WTC11 (cell line): ENCODE measurements around the gene ARHGAP25. TPM values are rescaled to one million over a fixed set of nuclear protein-coding genes. Genes with fewer than 3 reads are reported as not detected.

Experiments
- ATAC-seq: fragments of 200-7000 bp; cut with Tn5 transposase; 2 replicates; pipeline ENCODE4 v1.10.0; 2021; ENCODE audit warnings: mild to moderate bottlenecking, moderate library complexity
- CTCF ChIA-PET: fragments of 300-600 bp; sonication (Branson Sonifier 250); formaldehyde crosslinking; loops from one replicate; lab custom pipeline; 2021; ENCODE audit warnings: antibody characterized with exemption; lab: Charles Lee
- POLR2A ChIA-PET: fragments of 350-600 bp; sonication (Branson Sonifier 250); formaldehyde crosslinking; loops from one replicate; lab custom pipeline; 2021; ENCODE audit warnings: antibody characterized with exemption; lab: Charles Lee
- DNase-seq: peaks from one replicate; pipeline ENCODE4 v3.0.0; 2021; ENCODE audit warnings: low spot score
- H3K27ac Mint-ChIP-seq: 2 replicates; pipeline ENCODE4 v1.8.0; 2021; ENCODE audit warnings: mixed read lengths
- H3K27me3 Mint-ChIP-seq: 2 replicates; pipeline ENCODE4 v1.8.0; 2021; ENCODE audit warnings: low read depth, mild to moderate bottlenecking, moderate library complexity, mixed read lengths
- H3K36me3 Mint-ChIP-seq: 2 replicates; pipeline ENCODE4 v1.8.0; 2021; ENCODE audit warnings: mixed read lengths
- H3K4me1 Mint-ChIP-seq: 2 replicates; pipeline ENCODE4 v1.8.0; 2022; ENCODE audit warnings: mixed read lengths
- H3K4me3 Mint-ChIP-seq: 2 replicates; pipeline ENCODE4 v1.8.0; 2021; ENCODE audit warnings: mild to moderate bottlenecking, moderate library complexity, mixed read lengths
- H3K9me3 Mint-ChIP-seq: 2 replicates; pipeline ENCODE4 v1.8.0; 2021; ENCODE audit warnings: mixed read lengths
- ETV6 ChIP-seq: sonication (generic); formaldehyde crosslinking; IDR thresholded peaks from 2 replicates; pipeline ENCODE4 v1.8.1; 2022; ENCODE audit warnings: mild to moderate bottlenecking, missing genetic modification reagents
- FOXJ3 ChIP-seq: sonication (generic); formaldehyde crosslinking; IDR thresholded peaks from 2 replicates; pipeline ENCODE4 v1.9.0; 2021; ENCODE audit warnings: missing genetic modification reagents, mild to moderate bottlenecking, borderline replicate concordance
- GTF2I ChIP-seq: fragments of 250-450 bp; sonication (Bioruptor Pico); conservative IDR thresholded peaks from 2 replicates; pipeline ENCODE4 v1.4.0; 2021; ENCODE audit warnings: mild to moderate bottlenecking
- IRF2 ChIP-seq: sonication (generic); formaldehyde crosslinking; IDR thresholded peaks from 2 replicates; pipeline ENCODE4 v1.8.0; 2022; ENCODE audit warnings: low read depth, missing genetic modification reagents, borderline replicate concordance
- JAZF1 ChIP-seq: fragments of 250-450 bp; sonication (Bioruptor Pico); IDR thresholded peaks from 2 replicates; pipeline ENCODE4 v1.9.0; 2021; ENCODE audit warnings: moderate library complexity, mild to moderate bottlenecking, inconsistent platforms
- JUN ChIP-seq: sonication (generic); formaldehyde crosslinking; IDR thresholded peaks from 2 replicates; pipeline ENCODE4 v1.8.0; 2023; ENCODE audit warnings: mild to moderate bottlenecking, missing genetic modification reagents
- NFE2L1 ChIP-seq: sonication (generic); formaldehyde crosslinking; IDR thresholded peaks from 2 replicates; pipeline ENCODE4 v1.8.1; 2023; ENCODE audit warnings: missing genetic modification reagents
- NR2C2 ChIP-seq: sonication (generic); formaldehyde crosslinking; IDR thresholded peaks from 2 replicates; pipeline ENCODE4 v1.8.0; 2022; ENCODE audit warnings: mild to moderate bottlenecking, missing genetic modification reagents
- PRRX2 ChIP-seq: fragments of 250-450 bp; sonication (Bioruptor Pico); IDR thresholded peaks from 2 replicates; pipeline ENCODE4 v1.8.0; 2021; ENCODE audit warnings: mild to moderate bottlenecking
- SP1 ChIP-seq: sonication (generic); formaldehyde crosslinking; conservative IDR thresholded peaks from 2 replicates; pipeline ENCODE4 v1.8.1; 2022; ENCODE audit warnings: missing genetic modification reagents
- ZNF423 ChIP-seq: fragments of 250-450 bp; sonication (Bioruptor Pico); IDR thresholded peaks from 2 replicates; pipeline ENCODE4 v2.1.2; 2022; ENCODE audit warnings: mild to moderate bottlenecking, moderate library complexity
- total RNA-seq: library from RNA; stranded (reverse); gene quantifications from 3 replicates; pipeline ENCODE4 v1.2.3, GENCODE V29; 2021
- TF ChIP-seq, protein P1 (sequence below): sonication (generic); formaldehyde crosslinking; IDR thresholded peaks from 2 replicates; pipeline ENCODE4 v1.8.0; 2023; ENCODE audit warnings: missing genetic modification reagents
- TF ChIP-seq, protein P2 (sequence below): sonication (generic); formaldehyde crosslinking; IDR thresholded peaks from 2 replicates; pipeline ENCODE4 v1.8.1; 2022; ENCODE audit warnings: low read depth, mild to moderate bottlenecking, moderate library complexity, missing genetic modification reagents, borderline replicate concordance
- TF ChIP-seq, protein P3 (sequence below): sonication (generic); formaldehyde crosslinking; conservative IDR thresholded peaks from 2 replicates; pipeline ENCODE4 v1.8.1; 2023; ENCODE audit warnings: mild to moderate bottlenecking, low read depth, missing genetic modification reagents, moderate library complexity
- TF ChIP-seq, protein P4 (sequence below): sonication (generic); formaldehyde crosslinking; IDR thresholded peaks from 2 replicates; pipeline ENCODE4 v1.8.1; 2023; ENCODE audit warnings: mild to moderate bottlenecking, missing genetic modification reagents, borderline replicate concordance
- TF ChIP-seq, protein P5 (sequence below): sonication (generic); formaldehyde crosslinking; conservative IDR thresholded peaks from 2 replicates; pipeline ENCODE4 v1.8.1; 2022; ENCODE audit warnings: mild to moderate bottlenecking, missing genetic modification reagents
- TF ChIP-seq, protein P6 (sequence below): fragments of 250-450 bp; sonication (Bioruptor Pico); IDR thresholded peaks from 2 replicates; pipeline ENCODE4 v1.8.0; 2021; ENCODE audit warnings: mild to moderate bottlenecking
- TF ChIP-seq, protein P7 (sequence below): sonication (generic); formaldehyde crosslinking; IDR thresholded peaks from 2 replicates; pipeline ENCODE4 v1.8.1; 2023; ENCODE audit warnings: mild to moderate bottlenecking, missing genetic modification reagents
- TF ChIP-seq, protein P8 (sequence below): sonication (generic); formaldehyde crosslinking; IDR thresholded peaks from 2 replicates; pipeline ENCODE4 v1.8.0; 2023; ENCODE audit warnings: mild to moderate bottlenecking, missing genetic modification reagents
- TF ChIP-seq, protein P9 (sequence below): sonication (generic); formaldehyde crosslinking; IDR thresholded peaks from 2 replicates; pipeline ENCODE4 v1.8.1; 2022; ENCODE audit warnings: mild to moderate bottlenecking, missing genetic modification reagents, moderate library complexity, borderline replicate concordance

Gene ARHGAP25
- total RNA-seq, 1 experiment from 2014 or later: 2.9 TPM

DNA sequence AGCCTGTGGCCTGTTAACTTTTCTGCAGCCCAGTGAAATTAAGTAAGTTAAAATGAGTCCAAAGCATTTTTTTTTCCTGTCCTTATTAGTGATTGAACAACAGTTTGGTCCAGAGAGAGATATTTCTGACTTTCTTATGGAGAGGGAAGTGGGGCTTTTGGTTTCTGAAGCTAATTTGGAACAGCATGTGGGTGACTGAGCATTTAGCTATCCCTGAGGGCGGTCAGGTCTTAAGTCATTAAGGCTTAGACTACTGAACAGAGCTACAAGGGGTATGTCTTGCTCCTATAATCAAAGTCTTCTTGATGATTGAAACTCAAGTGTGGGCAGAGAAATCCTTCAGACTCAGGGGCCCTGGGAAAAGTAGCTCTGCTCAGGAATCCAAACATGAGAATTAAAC, 14.0 kb downstream of the ARHGAP25 start (continued):
- TF ChIP-seq GTF2I (CRISPR knock-in tag) (no peak), FOXJ3 (CRISPR knock-in tag) (no peak), PRRX2 (CRISPR knock-in tag) (no peak)
- TF ChIP-seq, protein P1, sequence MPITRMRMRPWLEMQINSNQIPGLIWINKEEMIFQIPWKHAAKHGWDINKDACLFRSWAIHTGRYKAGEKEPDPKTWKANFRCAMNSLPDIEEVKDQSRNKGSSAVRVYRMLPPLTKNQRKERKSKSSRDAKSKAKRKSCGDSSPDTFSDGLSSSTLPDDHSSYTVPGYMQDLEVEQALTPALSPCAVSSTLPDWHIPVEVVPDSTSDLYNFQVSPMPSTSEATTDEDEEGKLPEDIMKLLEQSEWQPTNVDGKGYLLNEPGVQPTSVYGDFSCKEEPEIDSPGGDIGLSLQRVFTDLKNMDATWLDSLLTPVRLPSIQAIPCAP (CRISPR knock-in tag): no peak
- TF ChIP-seq, protein P2, sequence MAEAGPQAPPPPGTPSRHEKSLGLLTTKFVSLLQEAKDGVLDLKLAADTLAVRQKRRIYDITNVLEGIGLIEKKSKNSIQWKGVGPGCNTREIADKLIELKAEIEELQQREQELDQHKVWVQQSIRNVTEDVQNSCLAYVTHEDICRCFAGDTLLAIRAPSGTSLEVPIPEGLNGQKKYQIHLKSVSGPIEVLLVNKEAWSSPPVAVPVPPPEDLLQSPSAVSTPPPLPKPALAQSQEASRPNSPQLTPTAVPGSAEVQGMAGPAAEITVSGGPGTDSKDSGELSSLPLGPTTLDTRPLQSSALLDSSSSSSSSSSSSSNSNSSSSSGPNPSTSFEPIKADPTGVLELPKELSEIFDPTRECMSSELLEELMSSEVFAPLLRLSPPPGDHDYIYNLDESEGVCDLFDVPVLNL: no peak

DNA sequence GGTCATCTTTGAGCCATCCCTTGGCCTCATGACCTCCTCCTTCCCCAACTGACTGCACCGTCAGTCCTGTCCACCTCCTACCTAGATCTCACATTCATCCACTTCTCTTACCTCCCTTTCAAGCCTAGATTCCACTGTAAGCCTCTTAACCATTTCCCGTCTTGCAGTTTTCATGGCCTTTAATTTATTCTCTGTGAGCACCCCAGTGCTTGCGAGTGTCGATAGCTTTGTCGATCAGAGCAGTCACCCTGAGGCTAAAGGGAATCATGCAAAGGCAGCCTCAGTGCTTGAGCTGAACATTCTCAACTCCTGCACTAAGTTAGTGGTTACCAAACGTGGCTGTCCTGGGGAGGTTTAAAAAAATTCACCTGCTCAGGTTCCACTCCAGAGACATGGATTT, 14.7 kb downstream of the ARHGAP25 start:
- no peak overlapping the region for H3K27ac Mint-ChIP-seq
- TF ChIP-seq ETV6 (CRISPR knock-in tag): no peak
- TF ChIP-seq ZNF423 (CRISPR knock-in tag): no peak
- no peak for TF ChIP-seq SP1 (CRISPR knock-in tag)
- no peak for TF ChIP-seq NR2C2
- TF ChIP-seq, protein P3, sequence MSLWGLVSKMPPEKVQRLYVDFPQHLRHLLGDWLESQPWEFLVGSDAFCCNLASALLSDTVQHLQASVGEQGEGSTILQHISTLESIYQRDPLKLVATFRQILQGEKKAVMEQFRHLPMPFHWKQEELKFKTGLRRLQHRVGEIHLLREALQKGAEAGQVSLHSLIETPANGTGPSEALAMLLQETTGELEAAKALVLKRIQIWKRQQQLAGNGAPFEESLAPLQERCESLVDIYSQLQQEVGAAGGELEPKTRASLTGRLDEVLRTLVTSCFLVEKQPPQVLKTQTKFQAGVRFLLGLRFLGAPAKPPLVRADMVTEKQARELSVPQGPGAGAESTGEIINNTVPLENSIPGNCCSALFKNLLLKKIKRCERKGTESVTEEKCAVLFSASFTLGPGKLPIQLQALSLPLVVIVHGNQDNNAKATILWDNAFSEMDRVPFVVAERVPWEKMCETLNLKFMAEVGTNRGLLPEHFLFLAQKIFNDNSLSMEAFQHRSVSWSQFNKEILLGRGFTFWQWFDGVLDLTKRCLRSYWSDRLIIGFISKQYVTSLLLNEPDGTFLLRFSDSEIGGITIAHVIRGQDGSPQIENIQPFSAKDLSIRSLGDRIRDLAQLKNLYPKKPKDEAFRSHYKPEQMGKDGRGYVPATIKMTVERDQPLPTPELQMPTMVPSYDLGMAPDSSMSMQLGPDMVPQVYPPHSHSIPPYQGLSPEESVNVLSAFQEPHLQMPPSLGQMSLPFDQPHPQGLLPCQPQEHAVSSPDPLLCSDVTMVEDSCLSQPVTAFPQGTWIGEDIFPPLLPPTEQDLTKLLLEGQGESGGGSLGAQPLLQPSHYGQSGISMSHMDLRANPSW: no peak
- no peak for TF ChIP-seq JAZF1 (CRISPR knock-in tag)
- TF ChIP-seq NFE2L1: no peak
- TF ChIP-seq, protein P4, sequence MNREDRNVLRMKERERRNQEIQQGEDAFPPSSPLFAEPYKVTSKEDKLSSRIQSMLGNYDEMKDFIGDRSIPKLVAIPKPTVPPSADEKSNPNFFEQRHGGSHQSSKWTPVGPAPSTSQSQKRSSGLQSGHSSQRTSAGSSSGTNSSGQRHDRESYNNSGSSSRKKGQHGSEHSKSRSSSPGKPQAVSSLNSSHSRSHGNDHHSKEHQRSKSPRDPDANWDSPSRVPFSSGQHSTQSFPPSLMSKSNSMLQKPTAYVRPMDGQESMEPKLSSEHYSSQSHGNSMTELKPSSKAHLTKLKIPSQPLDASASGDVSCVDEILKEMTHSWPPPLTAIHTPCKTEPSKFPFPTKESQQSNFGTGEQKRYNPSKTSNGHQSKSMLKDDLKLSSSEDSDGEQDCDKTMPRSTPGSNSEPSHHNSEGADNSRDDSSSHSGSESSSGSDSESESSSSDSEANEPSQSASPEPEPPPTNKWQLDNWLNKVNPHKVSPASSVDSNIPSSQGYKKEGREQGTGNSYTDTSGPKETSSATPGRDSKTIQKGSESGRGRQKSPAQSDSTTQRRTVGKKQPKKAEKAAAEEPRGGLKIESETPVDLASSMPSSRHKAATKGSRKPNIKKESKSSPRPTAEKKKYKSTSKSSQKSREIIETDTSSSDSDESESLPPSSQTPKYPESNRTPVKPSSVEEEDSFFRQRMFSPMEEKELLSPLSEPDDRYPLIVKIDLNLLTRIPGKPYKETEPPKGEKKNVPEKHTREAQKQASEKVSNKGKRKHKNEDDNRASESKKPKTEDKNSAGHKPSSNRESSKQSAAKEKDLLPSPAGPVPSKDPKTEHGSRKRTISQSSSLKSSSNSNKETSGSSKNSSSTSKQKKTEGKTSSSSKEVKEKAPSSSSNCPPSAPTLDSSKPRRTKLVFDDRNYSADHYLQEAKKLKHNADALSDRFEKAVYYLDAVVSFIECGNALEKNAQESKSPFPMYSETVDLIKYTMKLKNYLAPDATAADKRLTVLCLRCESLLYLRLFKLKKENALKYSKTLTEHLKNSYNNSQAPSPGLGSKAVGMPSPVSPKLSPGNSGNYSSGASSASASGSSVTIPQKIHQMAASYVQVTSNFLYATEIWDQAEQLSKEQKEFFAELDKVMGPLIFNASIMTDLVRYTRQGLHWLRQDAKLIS (CRISPR knock-in tag): no peak
- TF ChIP-seq JUN (CRISPR knock-in tag): no peak
- TF ChIP-seq, protein P5, sequence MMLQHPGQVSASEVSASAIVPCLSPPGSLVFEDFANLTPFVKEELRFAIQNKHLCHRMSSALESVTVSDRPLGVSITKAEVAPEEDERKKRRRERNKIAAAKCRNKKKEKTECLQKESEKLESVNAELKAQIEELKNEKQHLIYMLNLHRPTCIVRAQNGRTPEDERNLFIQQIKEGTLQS: no peak
- no peak for TF ChIP-seq IRF2 (CRISPR knock-in tag)
- TF ChIP-seq, protein P6, sequence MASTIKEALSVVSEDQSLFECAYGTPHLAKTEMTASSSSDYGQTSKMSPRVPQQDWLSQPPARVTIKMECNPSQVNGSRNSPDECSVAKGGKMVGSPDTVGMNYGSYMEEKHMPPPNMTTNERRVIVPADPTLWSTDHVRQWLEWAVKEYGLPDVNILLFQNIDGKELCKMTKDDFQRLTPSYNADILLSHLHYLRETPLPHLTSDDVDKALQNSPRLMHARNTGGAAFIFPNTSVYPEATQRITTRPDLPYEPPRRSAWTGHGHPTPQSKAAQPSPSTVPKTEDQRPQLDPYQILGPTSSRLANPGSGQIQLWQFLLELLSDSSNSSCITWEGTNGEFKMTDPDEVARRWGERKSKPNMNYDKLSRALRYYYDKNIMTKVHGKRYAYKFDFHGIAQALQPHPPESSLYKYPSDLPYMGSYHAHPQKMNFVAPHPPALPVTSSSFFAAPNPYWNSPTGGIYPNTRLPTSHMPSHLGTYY (CRISPR knock-in tag): no peak
- TF ChIP-seq, protein P7, sequence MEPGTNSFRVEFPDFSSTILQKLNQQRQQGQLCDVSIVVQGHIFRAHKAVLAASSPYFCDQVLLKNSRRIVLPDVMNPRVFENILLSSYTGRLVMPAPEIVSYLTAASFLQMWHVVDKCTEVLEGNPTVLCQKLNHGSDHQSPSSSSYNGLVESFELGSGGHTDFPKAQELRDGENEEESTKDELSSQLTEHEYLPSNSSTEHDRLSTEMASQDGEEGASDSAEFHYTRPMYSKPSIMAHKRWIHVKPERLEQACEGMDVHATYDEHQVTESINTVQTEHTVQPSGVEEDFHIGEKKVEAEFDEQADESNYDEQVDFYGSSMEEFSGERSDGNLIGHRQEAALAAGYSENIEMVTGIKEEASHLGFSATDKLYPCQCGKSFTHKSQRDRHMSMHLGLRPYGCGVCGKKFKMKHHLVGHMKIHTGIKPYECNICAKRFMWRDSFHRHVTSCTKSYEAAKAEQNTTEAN (CRISPR knock-in tag): no peak
- TF ChIP-seq, protein P8, sequence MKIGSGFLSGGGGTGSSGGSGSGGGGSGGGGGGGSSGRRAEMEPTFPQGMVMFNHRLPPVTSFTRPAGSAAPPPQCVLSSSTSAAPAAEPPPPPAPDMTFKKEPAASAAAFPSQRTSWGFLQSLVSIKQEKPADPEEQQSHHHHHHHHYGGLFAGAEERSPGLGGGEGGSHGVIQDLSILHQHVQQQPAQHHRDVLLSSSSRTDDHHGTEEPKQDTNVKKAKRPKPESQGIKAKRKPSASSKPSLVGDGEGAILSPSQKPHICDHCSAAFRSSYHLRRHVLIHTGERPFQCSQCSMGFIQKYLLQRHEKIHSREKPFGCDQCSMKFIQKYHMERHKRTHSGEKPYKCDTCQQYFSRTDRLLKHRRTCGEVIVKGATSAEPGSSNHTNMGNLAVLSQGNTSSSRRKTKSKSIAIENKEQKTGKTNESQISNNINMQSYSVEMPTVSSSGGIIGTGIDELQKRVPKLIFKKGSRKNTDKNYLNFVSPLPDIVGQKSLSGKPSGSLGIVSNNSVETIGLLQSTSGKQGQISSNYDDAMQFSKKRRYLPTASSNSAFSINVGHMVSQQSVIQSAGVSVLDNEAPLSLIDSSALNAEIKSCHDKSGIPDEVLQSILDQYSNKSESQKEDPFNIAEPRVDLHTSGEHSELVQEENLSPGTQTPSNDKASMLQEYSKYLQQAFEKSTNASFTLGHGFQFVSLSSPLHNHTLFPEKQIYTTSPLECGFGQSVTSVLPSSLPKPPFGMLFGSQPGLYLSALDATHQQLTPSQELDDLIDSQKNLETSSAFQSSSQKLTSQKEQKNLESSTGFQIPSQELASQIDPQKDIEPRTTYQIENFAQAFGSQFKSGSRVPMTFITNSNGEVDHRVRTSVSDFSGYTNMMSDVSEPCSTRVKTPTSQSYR (CRISPR knock-in tag): no peak
- TF ChIP-seq, protein P9, sequence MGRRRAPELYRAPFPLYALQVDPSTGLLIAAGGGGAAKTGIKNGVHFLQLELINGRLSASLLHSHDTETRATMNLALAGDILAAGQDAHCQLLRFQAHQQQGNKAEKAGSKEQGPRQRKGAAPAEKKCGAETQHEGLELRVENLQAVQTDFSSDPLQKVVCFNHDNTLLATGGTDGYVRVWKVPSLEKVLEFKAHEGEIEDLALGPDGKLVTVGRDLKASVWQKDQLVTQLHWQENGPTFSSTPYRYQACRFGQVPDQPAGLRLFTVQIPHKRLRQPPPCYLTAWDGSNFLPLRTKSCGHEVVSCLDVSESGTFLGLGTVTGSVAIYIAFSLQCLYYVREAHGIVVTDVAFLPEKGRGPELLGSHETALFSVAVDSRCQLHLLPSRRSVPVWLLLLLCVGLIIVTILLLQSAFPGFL: no peak

More for the DNA sequence above, 14.7 kb downstream of the ARHGAP25 start:
- Mint-ChIP-seq H3K36me3 (peaks cover 8% of the 10 kb centered on the region), H3K9me3 (peaks cover 9% of the 10 kb centered on the region), H3K4me1 (peaks cover 11% of the 10 kb centered on the region), H3K27me3 (no peaks in the 10 kb centered on the region), H3K4me3 (no peak overlapping the region)
- DNase-seq (no peak), ATAC-seq (no peak)
- POLR2A ChIA-PET: no interaction called here
- CTCF ChIA-PET: interaction anchor here (0.8 to 1.4 kb wide), 3 partner anchors 80 to 176 kb away, joined by 3 to 6 read pairs (median 4); no protein-coding TSS in a partner anchor
